Measurements from ENCODE around the gene NECTIN1. TPM values are rescaled to one million over a fixed set of nuclear protein-coding genes. Genes with fewer than 3 reads are reported as not detected.

NECTIN1 gene
- total RNA-seq, 2 experiments from 2014 or later: 5.8 to 14.3 TPM

DNA sequence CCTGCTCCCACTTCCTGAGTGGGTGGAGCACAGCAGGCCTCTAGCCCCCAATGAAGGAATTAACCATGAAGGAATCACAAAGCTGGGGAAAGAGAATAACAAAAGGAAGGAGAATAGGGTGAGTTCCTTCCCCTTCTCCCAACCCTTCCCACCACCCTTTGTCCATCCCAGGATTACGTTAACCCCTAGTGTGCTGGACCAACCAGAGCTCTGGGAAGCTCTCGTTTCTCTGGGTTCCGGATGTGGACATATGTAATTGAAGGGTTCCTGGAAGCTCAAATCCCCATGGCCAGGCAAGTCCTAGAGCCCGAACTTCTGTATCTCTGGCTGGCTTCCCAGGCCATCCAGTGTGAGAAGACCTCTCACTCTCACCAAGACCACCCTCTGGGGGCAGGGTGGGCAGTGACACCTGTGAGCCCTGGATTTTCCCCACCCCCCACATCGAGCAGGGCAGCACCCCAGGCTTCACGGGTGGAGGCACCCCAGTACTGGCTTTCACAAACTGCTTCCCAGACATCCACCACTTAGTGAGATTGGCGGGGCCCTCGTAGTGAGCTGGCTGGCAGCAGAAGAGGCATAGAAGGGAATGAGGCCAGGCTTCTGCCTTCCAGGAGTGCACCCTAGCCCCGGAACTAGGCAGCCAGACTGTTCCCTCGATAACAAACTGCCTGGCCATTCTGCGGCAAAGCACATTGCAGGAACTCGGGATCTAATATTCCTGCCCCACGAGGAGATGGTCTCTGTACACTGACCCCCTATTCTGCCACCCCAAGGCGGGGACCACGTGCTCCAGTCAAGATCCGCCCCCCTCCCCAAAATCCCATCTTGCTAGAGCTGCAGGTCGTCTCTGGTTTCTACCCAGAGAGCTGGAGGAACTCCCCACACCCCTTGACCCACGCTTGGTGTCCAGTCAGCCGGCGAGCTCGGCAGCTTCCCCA is 2.1 kb downstream of the NECTIN1 start:
- Histone ChIP-seq H3K36me3 (ENCODE audit: insufficient read depth, low read length) (no peaks in the 10 kb centered on the region), H3K9me2 (ENCODE audit: insufficient read depth, low read length) (no peaks in the 10 kb centered on the region), H4K20me1 (ENCODE audit: insufficient read depth, low read length) (no peaks in the 10 kb centered on the region), H3K4me1 (ENCODE audit: insufficient read depth, low read length, poor library complexity, severe bottlenecking) (peaks cover 30% of the 10 kb centered on the region), H3K9me3 (ENCODE audit: low read length) (no peaks in the 10 kb centered on the region), H3K79me2 (ENCODE audit: insufficient read depth, low read depth, low read length) (no peaks in the 10 kb centered on the region), H2AFZ (ENCODE audit: low read length) (no peak overlapping the region), H3K27ac (ENCODE audit: low read depth, low read length, poor library complexity, severe bottlenecking) (no peak overlapping the region), H3K4me3 (ENCODE audit: low read depth, low read length, poor library complexity, severe bottlenecking) (peak overlapping the region; percentile 69), H3K4me2 (ENCODE audit: low read length) (peak overlapping the region; percentile 94)
- intact Hi-C loops (cut with micrococcal nuclease; ENCODE audit: unreplicated experiment): loop anchor here (5.0 to 10.0 kb wide), 2 partner anchors 245 to 378 kb away; no protein-coding TSS in a partner anchor
- no TSS peak for BruUV-seq (replicated peaks)
- DNase-seq (ENCODE audit: low spot score): no peak
- POLR2A ChIA-PET: interaction anchor here (0.7 to 1.2 kb wide), 2 partner anchors 22 to 53 kb away, joined by 3 read pairs; no protein-coding TSS in a partner anchor
- CTCF ChIA-PET (ENCODE audit: unreplicated experiment): interaction anchor here (0.9 to 1.2 kb wide), 2 partner anchors 53 to 56 kb away, joined by 3 read pairs; no protein-coding TSS in a partner anchor
- TF ChIP-seq, protein P1, sequence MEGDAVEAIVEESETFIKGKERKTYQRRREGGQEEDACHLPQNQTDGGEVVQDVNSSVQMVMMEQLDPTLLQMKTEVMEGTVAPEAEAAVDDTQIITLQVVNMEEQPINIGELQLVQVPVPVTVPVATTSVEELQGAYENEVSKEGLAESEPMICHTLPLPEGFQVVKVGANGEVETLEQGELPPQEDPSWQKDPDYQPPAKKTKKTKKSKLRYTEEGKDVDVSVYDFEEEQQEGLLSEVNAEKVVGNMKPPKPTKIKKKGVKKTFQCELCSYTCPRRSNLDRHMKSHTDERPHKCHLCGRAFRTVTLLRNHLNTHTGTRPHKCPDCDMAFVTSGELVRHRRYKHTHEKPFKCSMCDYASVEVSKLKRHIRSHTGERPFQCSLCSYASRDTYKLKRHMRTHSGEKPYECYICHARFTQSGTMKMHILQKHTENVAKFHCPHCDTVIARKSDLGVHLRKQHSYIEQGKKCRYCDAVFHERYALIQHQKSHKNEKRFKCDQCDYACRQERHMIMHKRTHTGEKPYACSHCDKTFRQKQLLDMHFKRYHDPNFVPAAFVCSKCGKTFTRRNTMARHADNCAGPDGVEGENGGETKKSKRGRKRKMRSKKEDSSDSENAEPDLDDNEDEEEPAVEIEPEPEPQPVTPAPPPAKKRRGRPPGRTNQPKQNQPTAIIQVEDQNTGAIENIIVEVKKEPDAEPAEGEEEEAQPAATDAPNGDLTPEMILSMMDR (conservative IDR thresholded peaks at IDR 0.05; ENCODE audit: low read length): no peak
- TF ChIP-seq EZH2phosphoT487 (IDR thresholded peaks at IDR 0.05; ENCODE audit: borderline replicate concordance, low read depth, low read length): no peak

DNA sequence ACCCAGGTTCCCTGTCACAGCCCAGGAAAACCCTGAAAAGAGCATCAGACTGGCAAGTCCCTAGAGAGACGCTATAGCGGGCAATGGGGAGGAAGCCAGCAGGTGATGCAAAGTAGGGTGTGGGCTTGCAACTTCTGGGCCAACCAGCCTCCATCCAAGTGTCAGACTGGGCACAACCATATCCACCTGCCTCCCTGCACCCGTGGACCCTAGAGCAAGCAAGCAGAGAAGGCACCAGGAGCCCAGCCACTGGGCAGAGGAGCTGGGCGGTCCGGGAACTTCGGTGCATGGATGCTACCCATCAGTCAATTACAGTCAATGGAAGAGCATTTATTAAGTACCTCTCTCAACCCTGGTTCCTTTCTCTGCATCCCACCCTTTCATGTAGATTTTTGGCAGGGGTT is 2.8 kb downstream of the NECTIN1 start:
- Histone ChIP-seq H3K4me2 (ENCODE audit: low read length) (no peak overlapping the region), H4K20me1 (ENCODE audit: insufficient read depth, low read length) (no peaks in the 10 kb centered on the region), H3K9me3 (ENCODE audit: low read length) (no peaks in the 10 kb centered on the region), H2AFZ (ENCODE audit: low read length) (no peak overlapping the region), H3K27ac (ENCODE audit: low read depth, low read length, poor library complexity, severe bottlenecking) (no peak overlapping the region), H3K4me1 (ENCODE audit: insufficient read depth, low read length, poor library complexity, severe bottlenecking) (peaks cover 30% of the 10 kb centered on the region), H3K36me3 (ENCODE audit: insufficient read depth, low read length) (no peaks in the 10 kb centered on the region), H3K4me3 (ENCODE audit: low read depth, low read length, poor library complexity, severe bottlenecking) (no peak overlapping the region), H3K9me2 (ENCODE audit: insufficient read depth, low read length) (no peaks in the 10 kb centered on the region), H3K79me2 (ENCODE audit: insufficient read depth, low read depth, low read length) (no peaks in the 10 kb centered on the region)
- intact Hi-C loops (cut with micrococcal nuclease; ENCODE audit: unreplicated experiment): loop anchor here (5.0 to 10.0 kb wide), 2 partner anchors 244 to 379 kb away; no protein-coding TSS in a partner anchor
- ChIA-PET CTCF (ENCODE audit: unreplicated experiment) (interaction anchor here (0.9 kb wide), 1 partner anchor 55 kb away, joined by 3 read pairs; no protein-coding TSS in a partner anchor), POLR2A (interaction anchor here (0.7 to 1.2 kb wide), 2 partner anchors 23 to 52 kb away, joined by 3 read pairs; no protein-coding TSS in a partner anchor)
- peak; percentile 35 for DNase-seq (ENCODE audit: low spot score)
- BruUV-seq (replicated peaks): no TSS peak
- no peak for TF ChIP-seq EZH2phosphoT487 (IDR thresholded peaks at IDR 0.05; ENCODE audit: borderline replicate concordance, low read depth, low read length)

DNA sequence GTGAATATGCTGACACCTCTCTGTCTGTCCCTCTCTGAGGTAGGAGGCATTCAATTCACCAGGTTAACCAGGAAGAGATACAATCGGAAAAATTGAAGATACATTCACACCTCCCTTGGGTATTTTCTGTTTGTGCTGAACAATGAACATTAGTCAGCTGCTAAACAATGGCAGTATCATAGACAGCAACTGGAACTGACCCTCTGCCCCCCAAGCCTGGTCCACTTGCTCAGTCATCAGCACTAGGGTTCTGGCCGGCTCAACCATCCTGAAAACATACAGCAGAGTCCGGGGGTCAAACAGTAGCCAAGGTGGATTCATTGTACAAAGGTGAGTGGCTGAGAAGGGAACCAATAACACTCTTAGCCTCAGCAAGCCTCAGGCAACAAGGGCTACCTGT is 4.0 kb downstream of the NECTIN1 start:
- no TSS peak for BruUV-seq (replicated peaks)
- POLR2A ChIA-PET: no interaction called here
- H3K79me2 ChIP-seq (ENCODE audit: insufficient read depth, low read depth, low read length): no peaks in the 10 kb centered on the region

More for the DNA sequence above, 4.0 kb downstream of the NECTIN1 start:
- no peak for TF ChIP-seq EZH2phosphoT487 (IDR thresholded peaks at IDR 0.05; ENCODE audit: borderline replicate concordance, low read depth, low read length)
- TF ChIP-seq, protein P1 (conservative IDR thresholded peaks at IDR 0.05; ENCODE audit: low read length): no peak
- CTCF ChIA-PET (ENCODE audit: unreplicated experiment): no interaction called here
- Histone ChIP-seq H3K4me2 (ENCODE audit: low read length) (no peak overlapping the region), H3K9me3 (ENCODE audit: low read length) (no peaks in the 10 kb centered on the region), H3K9me2 (ENCODE audit: insufficient read depth, low read length) (no peaks in the 10 kb centered on the region), H2AFZ (ENCODE audit: low read length) (no peak overlapping the region), H3K27ac (ENCODE audit: low read depth, low read length, poor library complexity, severe bottlenecking) (no peak overlapping the region), H3K4me1 (ENCODE audit: insufficient read depth, low read length, poor library complexity, severe bottlenecking) (peaks cover 30% of the 10 kb centered on the region), H3K36me3 (ENCODE audit: insufficient read depth, low read length) (no peaks in the 10 kb centered on the region), H3K4me3 (ENCODE audit: low read depth, low read length, poor library complexity, severe bottlenecking) (no peak overlapping the region), H4K20me1 (ENCODE audit: insufficient read depth, low read length) (no peaks in the 10 kb centered on the region)
- intact Hi-C loops (cut with micrococcal nuclease; ENCODE audit: unreplicated experiment): loop anchor here (5.0 to 10.0 kb wide), 2 partner anchors 243 to 380 kb away; no protein-coding TSS in a partner anchor
- no peak for DNase-seq (ENCODE audit: low spot score)

Data from OCI-LY7 (cell line).